Nephron (organoid): ENCODE measurements around the gene MYO18B.

ENCODE experiments used
- H3K27ac Mint-ChIP-seq, 3 experiments: 2 replicates each; pipeline ENCODE4 v1.8.0; 2020; ENCODE audit warnings: mixed read lengths in 3 of 3, mild to moderate bottlenecking in 2 of 3, moderate library complexity in 1 of 3
- H3K27me3 Mint-ChIP-seq: 2 replicates; pipeline ENCODE4 v1.8.0; 2021; ENCODE audit warnings: low read depth, mild to moderate bottlenecking, moderate library complexity, mixed read lengths
- H3K36me3 Mint-ChIP-seq: 2 replicates; pipeline ENCODE4 v1.8.0; 2020; ENCODE audit warnings: low read depth, mixed read lengths
- H3K4me1 Mint-ChIP-seq: 2 replicates; pipeline ENCODE4 v1.8.0; 2020; ENCODE audit warnings: mixed read lengths
- H3K4me3 Mint-ChIP-seq, 3 experiments: 2 replicates each; pipeline ENCODE4 v1.8.0; 2020; ENCODE audit warnings: mild to moderate bottlenecking in 3 of 3, mixed read lengths in 3 of 3, moderate library complexity in 2 of 3
- H3K9me3 Mint-ChIP-seq: 2 replicates; pipeline ENCODE4 v1.8.0; 2020; ENCODE audit warnings: mixed read lengths
- TF ChIP-seq, protein P1 (sequence below), 3 experiments: fragments of 200-600 bp; sonication (generic); IDR thresholded peaks; one replicate each; pipeline ENCODE4 v1.5.0; 2021; ENCODE audit warnings: antibody characterized with exemption in 3 of 3; ENCODE audit not compliant: unreplicated experiment in 3 of 3

MYO18B gene

DNA sequence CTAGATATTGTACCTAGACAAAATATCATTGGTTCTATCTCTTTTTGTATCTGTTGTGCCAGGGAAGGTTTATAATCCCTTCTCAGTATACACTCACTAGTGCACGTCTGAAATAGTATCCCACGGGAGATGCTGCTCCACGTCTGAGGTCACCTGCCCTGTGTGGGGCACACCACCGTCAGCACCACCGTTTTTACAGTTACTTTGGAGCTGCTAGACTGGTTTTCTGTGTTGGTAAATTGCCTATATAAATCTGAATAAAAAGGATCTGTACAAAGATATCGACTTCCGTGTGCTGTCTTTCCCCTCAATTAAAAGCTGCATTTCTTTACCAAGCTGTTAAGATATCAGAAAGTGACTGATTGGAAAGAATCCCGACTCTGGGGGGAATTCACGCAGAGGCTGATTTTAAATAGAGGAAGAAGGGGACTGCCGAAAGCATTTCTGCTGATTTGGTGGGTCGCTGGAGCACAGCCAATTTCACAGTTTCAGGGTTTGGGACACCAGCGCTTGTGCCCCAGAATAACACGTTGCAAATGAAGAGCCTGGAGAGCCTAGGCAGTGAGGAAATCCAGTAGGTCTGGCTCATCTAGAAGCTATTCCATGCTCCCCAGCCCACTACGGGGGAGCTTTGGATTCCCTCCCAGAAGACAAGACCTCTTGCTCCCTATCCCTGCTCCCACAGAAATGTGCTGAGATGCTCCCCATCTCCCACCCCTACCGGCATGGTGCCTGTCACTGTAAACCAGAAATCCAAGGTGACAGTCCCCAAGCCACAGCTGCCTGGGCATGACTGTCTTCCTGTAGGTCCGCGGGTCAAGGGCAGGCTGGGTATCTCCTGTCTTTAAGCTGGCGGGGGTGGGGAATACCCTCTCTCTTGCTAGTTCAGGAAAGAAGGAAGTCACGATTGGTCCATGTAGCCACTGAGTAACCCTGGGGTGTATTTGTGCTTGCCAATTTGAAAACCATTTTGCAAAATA is 12.7 kb upstream of the MYO18B start:
- Mint-ChIP-seq H3K27me3 (no peaks in the 10 kb centered on the region), H3K4me3 (no peak overlapping the region), H3K4me1 (no peaks in the 10 kb centered on the region), H3K36me3 (no peaks in the 10 kb centered on the region), H3K9me3 (no peaks in the 10 kb centered on the region), H3K27ac (no peak overlapping the region)
- TF ChIP-seq, protein P1, sequence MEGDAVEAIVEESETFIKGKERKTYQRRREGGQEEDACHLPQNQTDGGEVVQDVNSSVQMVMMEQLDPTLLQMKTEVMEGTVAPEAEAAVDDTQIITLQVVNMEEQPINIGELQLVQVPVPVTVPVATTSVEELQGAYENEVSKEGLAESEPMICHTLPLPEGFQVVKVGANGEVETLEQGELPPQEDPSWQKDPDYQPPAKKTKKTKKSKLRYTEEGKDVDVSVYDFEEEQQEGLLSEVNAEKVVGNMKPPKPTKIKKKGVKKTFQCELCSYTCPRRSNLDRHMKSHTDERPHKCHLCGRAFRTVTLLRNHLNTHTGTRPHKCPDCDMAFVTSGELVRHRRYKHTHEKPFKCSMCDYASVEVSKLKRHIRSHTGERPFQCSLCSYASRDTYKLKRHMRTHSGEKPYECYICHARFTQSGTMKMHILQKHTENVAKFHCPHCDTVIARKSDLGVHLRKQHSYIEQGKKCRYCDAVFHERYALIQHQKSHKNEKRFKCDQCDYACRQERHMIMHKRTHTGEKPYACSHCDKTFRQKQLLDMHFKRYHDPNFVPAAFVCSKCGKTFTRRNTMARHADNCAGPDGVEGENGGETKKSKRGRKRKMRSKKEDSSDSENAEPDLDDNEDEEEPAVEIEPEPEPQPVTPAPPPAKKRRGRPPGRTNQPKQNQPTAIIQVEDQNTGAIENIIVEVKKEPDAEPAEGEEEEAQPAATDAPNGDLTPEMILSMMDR (IDR thresholded peaks at IDR 0.05; ENCODE audit: unreplicated experiment in 3 of 3): no peak

DNA sequence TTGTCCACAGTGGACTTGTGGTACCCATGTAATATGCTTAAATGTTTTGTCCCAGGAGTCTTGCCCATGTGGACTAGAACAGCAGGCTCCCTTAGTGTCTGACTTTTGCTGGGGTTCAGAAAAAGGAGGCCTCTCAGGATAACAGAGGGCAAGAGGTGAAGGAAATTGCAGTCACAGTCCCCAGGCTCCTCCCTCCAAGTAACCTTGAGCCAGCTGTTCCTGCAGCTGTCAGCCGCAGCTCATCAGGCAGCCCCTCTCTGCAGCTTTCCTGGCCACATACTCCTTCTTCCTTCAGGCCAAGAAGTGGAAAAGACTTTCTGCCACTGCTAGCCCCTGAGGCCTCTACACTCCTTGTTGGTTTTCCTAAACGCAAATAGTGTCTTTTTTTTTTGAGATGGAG is 6.3 kb upstream of the MYO18B start:
- Mint-ChIP-seq H3K9me3 (no peaks in the 10 kb centered on the region), H3K27ac (no peak overlapping the region), H3K4me1 (no peaks in the 10 kb centered on the region), H3K36me3 (no peaks in the 10 kb centered on the region), H3K27me3 (peaks cover 6% of the 10 kb centered on the region), H3K4me3 (no peak overlapping the region)
- TF ChIP-seq, protein P1 (IDR thresholded peaks at IDR 0.05; ENCODE audit: unreplicated experiment in 3 of 3): no peak

DNA sequence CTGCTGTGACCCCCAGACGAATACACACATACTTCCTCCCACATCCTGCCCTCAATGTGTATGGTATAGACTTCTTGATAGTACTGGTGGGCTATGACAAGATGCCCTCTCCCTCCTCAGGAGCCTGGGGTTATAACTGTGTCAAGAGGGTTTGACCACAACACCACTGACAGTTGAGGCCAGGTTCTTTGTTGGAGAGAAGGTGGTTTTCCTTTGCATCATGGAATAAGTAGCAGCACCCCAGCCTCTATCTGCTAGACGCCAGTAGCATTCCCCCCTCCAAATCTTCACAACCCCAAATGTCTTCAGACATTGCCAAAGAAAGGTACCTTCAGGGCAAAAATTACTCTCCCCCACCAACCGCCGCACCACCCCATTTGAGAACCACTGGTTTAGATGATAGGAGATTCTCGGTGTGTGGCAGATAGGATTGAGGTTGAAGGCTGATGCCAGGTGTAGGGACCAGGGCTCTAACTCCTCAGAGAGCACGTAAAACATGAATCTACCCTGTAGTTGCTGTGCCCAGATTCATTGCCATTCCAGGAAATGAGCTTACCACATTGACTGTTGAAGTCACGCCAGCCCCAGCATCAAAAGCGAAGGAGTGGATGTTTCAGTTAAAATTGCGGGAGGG is 5.5 kb upstream of the MYO18B start:
- Mint-ChIP-seq H3K36me3 (no peaks in the 10 kb centered on the region), H3K4me3 (no peak overlapping the region), H3K9me3 (no peaks in the 10 kb centered on the region), H3K4me1 (peaks cover 2% of the 10 kb centered on the region), H3K27ac (no peak overlapping the region), H3K27me3 (peaks cover 6% of the 10 kb centered on the region)
- TF ChIP-seq, protein P1 (IDR thresholded peaks at IDR 0.05; ENCODE audit: unreplicated experiment in 3 of 3): no peak

DNA sequence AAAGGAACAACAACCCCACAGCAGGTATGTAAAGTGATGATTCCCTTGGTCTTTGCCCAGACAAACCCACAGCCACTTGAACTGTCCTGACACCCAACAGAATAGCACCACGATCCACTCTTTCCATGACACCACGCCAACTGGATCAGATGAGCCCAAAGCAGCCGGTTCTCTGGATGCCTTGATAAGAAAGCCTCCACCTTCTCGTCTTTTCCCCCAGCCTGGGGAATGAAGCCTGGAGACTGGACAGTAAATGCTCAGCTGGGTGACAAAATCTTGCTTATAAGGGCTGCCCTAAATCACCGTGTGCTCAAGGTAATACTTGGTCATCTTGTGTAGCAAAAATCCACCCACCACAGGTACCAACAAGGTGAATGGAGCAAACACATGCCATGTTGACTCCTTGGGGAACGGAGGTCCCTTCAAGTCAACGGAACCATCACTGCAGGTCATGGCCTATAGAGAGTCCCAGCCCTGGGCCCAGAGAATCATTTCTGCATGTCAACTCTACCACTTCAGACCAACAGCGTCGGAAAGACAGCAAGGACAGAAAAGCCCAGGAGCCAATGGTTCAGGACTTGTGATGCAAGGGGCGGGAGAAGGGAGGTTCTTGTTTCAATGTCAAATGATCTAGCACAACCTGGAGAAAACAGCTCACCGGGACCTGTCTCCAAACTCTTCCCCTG is 2.2 kb upstream of the MYO18B start:
- TF ChIP-seq, protein P1 (IDR thresholded peaks at IDR 0.05; ENCODE audit: unreplicated experiment in 3 of 3): no peak
- Mint-ChIP-seq H3K4me1 (peaks cover 25% of the 10 kb centered on the region), H3K36me3 (no peaks in the 10 kb centered on the region), H3K4me3 (peak overlapping the region in 1 of 3 experiments; percentile 58), H3K27ac (no peak overlapping the region), H3K9me3 (no peaks in the 10 kb centered on the region), H3K27me3 (peaks cover 14% of the 10 kb centered on the region)

DNA sequence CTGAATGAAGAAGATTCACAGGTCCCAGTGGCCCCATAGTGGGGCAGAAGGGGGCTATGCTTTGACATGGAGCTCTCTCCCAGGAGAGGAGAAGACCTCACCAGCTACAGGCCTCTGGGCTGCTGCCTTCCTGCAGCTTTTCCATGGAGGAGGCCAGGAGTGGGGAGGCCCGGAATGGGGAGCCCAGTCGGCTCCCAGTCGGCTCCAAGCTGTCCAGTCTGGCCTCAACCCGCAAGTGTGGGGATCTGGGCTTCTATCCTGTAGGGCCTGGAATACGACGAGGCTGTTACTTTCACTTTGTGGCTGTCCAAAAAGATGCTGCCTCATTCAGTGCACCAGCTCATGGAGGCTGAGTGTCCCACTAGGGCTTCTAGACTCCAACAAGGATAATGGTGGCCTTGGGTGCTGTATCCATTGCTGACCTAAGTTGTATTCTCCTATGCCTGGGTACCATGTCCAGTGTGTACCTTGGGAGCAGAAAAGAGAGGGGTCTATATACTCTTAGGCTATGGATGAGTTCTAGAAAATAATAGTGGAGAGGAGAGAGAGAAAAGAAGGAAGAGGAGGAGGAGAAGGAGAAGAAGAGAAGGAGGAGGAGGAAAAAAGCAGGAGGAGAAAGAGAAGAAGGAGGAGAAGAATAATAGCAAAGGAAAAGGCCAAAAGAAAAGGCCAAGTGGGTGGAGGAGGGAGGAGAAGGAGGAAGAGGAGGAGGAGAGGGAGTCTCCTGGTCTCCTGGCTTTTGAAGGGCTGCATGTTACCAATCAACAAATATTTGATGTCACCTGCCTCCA is 1.1 kb downstream of the MYO18B start:
- Mint-ChIP-seq H3K27me3 (peaks cover 15% of the 10 kb centered on the region), H3K27ac (peak overlapping the region in 2 of 3 experiments; percentile 83 to 86), H3K9me3 (no peaks in the 10 kb centered on the region), H3K4me3 (peak overlapping the region; percentile 56 to 93 (median 83)), H3K4me1 (peaks cover 50% of the 10 kb centered on the region), H3K36me3 (no peaks in the 10 kb centered on the region)
- TF ChIP-seq, protein P1 (IDR thresholded peaks at IDR 0.05; ENCODE audit: unreplicated experiment in 3 of 3): no peak
